Left ventricle myocardium inferior (tissue), 1 donor: Measurements from ENCODE around the gene COL3A1. TPM values are rescaled to one million over a fixed set of nuclear protein-coding genes. Genes with fewer than 3 reads are reported as not detected.

Experiments
- DNase-seq: peaks from one replicate; pipeline ENCODE4 v3.0.0-alpha.2; 2020
- H3K27ac ChIP-seq: fragments of 200-600 bp; replicated peaks from 2 replicates; pipeline ENCODE4 v1.8.0; 2021
- H3K27me3 ChIP-seq: fragments of 200-600 bp; 2 replicates; pipeline ENCODE4 v1.8.0; 2021; ENCODE audit warnings: low read depth
- H3K36me3 ChIP-seq: fragments of 200-600 bp; 2 replicates; pipeline ENCODE4 v1.8.0; 2021
- H3K4me1 ChIP-seq: fragments of 200-600 bp; 2 replicates; pipeline ENCODE4 v1.8.0; 2021
- H3K4me3 ChIP-seq: fragments of 200-600 bp; 2 replicates; pipeline ENCODE4 v1.8.0; 2021; ENCODE audit warnings: mild to moderate bottlenecking, moderate library complexity
- H3K9me3 ChIP-seq: fragments of 200-600 bp; replicated peaks from 2 replicates; pipeline ENCODE4 v1.8.0; 2021
- CTCF ChIP-seq: fragments of 200-600 bp; IDR thresholded peaks from 2 replicates; pipeline ENCODE4 v1.8.0; 2021; ENCODE audit warnings: antibody characterized with exemption, mild to moderate bottlenecking, borderline replicate concordance
- intact Hi-C: fragments of 100-400 bp; cut with micrococcal nuclease; formaldehyde crosslinking; loops from one replicate; pipeline ENCODE4 v1.11.0; 2022
- total RNA-seq: library from RNA; stranded (reverse); fragmentation: NEBNext Ultra II Directional; extraction: Animal tissue kit (Norgen Biotek cat#: 25700); gene quantifications from one replicate; pipeline ENCODE4 v1.2.1, GENCODE V29; 2021
- donor health status: DM: no; HTN: yes; CAD: no; lungs with severe emphysema.

COL3A1 gene
- total RNA-seq, 1 donor from 2014 or later = 98.5 TPM

GRCh38 chr2:189015359-189015758 is 41.2 kb downstream of the COL3A1 start:
- DNase-seq = no peak
- Histone ChIP-seq H3K4me1 (peaks cover 4% of the 10 kb centered on the region), H3K27me3 (no peaks in the 10 kb centered on the region), H3K27ac (peak overlapping the region; percentile 43), H3K4me3 (no peak overlapping the region), H3K36me3 (no peaks in the 10 kb centered on the region), H3K9me3 (no peaks in the 10 kb centered on the region)
- no peak for TF ChIP-seq CTCF
- intact Hi-C loops = no loop called here

GRCh38 chr2:189016311-189016861 is 42.2 kb downstream of the COL3A1 start:
- no peak for TF ChIP-seq CTCF
- Histone ChIP-seq H3K4me1 (peaks cover 4% of the 10 kb centered on the region), H3K4me3 (no peak overlapping the region), H3K36me3 (no peaks in the 10 kb centered on the region), H3K27me3 (no peaks in the 10 kb centered on the region), H3K9me3 (no peaks in the 10 kb centered on the region), H3K27ac (no peak overlapping the region)
- intact Hi-C loops = no loop called here
- DNase-seq = no peak

GRCh38 chr2:189018631-189019030 is 44.5 kb downstream of the COL3A1 start:
- TF ChIP-seq CTCF = no peak

GRCh38 chr2:189020179-189020578 is 46.0 kb downstream of the COL3A1 start:
- no peaks in the 10 kb centered on the region for H3K9me3 ChIP-seq
- DNase-seq = no peak
- TF ChIP-seq CTCF = no peak
- no peaks in the 10 kb centered on the region for H3K27me3 ChIP-seq
- H3K27ac ChIP-seq = peak overlapping the region; percentile 80
- no peaks in the 10 kb centered on the region for H3K4me1 ChIP-seq
- H3K36me3 ChIP-seq = no peaks in the 10 kb centered on the region
- intact Hi-C loops = no loop called here
- no peak overlapping the region for H3K4me3 ChIP-seq

More at GRCh38 chr2:189018631-189019030, 44.5 kb downstream of the COL3A1 start:
- Histone ChIP-seq H3K4me1 (peaks cover 4% of the 10 kb centered on the region), H3K27ac (no peak overlapping the region), H3K4me3 (no peak overlapping the region), H3K9me3 (no peaks in the 10 kb centered on the region), H3K27me3 (no peaks in the 10 kb centered on the region), H3K36me3 (no peaks in the 10 kb centered on the region)
- no peak for DNase-seq
- intact Hi-C loops = no loop called here

- DNase-seq = no peak
- intact Hi-C loops = no loop called here
- Histone ChIP-seq H3K27ac (peak overlapping the region; percentile 80), H3K4me1 (no peaks in the 10 kb centered on the region), H3K4me3 (no peak overlapping the region), H3K9me3 (no peaks in the 10 kb centered on the region), H3K27me3 (no peaks in the 10 kb centered on the region), H3K36me3 (no peaks in the 10 kb centered on the region)
- no peak for TF ChIP-seq CTCF
Observed at GRCh38 chr2:189022053-189022481, 47.9 kb downstream of the COL3A1 start.
